B cell (primary cell): Measurements from ENCODE around the gene TRIM75.

ENCODE experiments used
- CTCF ChIP-seq: fragments of 200-600 bp; IDR thresholded peaks from one replicate; pipeline ENCODE4 v1.8.0; 2022; ENCODE audit warnings: antibody characterized with exemption, mild to moderate bottlenecking
- EZH2 ChIP-seq: IDR thresholded peaks from 2 replicates; pipeline ENCODE4 v1.6.1; 2012; ENCODE audit warnings: borderline replicate concordance, low read depth, mild to moderate bottlenecking, moderate library complexity, low read length; ENCODE audit not compliant: insufficient read depth, poor library complexity, severe bottlenecking

GRCh38 chr4:165095291-165095690, 41.6 kb downstream of the TRIM75 start:
- no peak for TF ChIP-seq CTCF
- TF ChIP-seq EZH2 = no peak
